GM18520 (cell line): ENCODE data around the gene COX8C.

Experiments
- ATAC-seq: cut with Tn5 transposase; IDR thresholded peaks from one replicate; pipeline ENCODE4 v1.9.1; 2021; ENCODE audit not compliant: unreplicated experiment

COX8C gene

GRCh38 chr14:93346926-93347721 lies at the start of gene COX8C:
Gene COX8C (plus strand): TSS chr14:93347182. CDS start chr14:93347269, 87 bp downstream.
- no peak for ATAC-seq

GRCh38 chr14:93299416-93299815 lies 47.6 kb upstream of the COX8C start:
- ATAC-seq, result no peak

GRCh38 chr14:93299866-93300265 lies 47.1 kb upstream of the COX8C start:
- ATAC-seq, result no peak

GRCh38 chr14:93301821-93302447 lies 45.0 kb upstream of the COX8C start:
- no peak for ATAC-seq

GRCh38 chr14:93302688-93303581 lies 44.0 kb upstream of the COX8C start:
- no peak for ATAC-seq

GRCh38 chr14:93303659-93304058 lies 43.3 kb upstream of the COX8C start:
- no peak for ATAC-seq

GRCh38 chr14:93304771-93305170 lies 42.2 kb upstream of the COX8C start:
- no peak for ATAC-seq

GRCh38 chr14:93305725-93306418 lies 41.1 kb upstream of the COX8C start:
- ATAC-seq, result no peak

GRCh38 chr14:93306812-93307211 lies 40.2 kb upstream of the COX8C start:
- ATAC-seq, result no peak

GRCh38 chr14:93308686-93309345 lies 38.2 kb upstream of the COX8C start:
- ATAC-seq, result no peak

- no peak for ATAC-seq
These were observed 37.5 kb upstream of the COX8C start for GRCh38 chr14:93309427-93309966.

GRCh38 chr14:93311082-93311481 lies 35.9 kb upstream of the COX8C start:
- ATAC-seq, result no peak

- ATAC-seq, result no peak
These were observed 31.4 kb upstream of the COX8C start for GRCh38 chr14:93315575-93315974.

- ATAC-seq, result no peak
These were observed 30.3 kb upstream of the COX8C start for GRCh38 chr14:93316716-93317115.

- no peak for ATAC-seq
These were observed 29.6 kb upstream of the COX8C start for GRCh38 chr14:93317210-93317874.

- ATAC-seq, result no peak
These were observed 28.8 kb upstream of the COX8C start for GRCh38 chr14:93317875-93318807.

GRCh38 chr14:93318927-93319326 lies 28.1 kb upstream of the COX8C start:
- ATAC-seq, result no peak

- ATAC-seq, result no peak
These were observed 27.5 kb upstream of the COX8C start for GRCh38 chr14:93319494-93319893.

- no peak for ATAC-seq
These were observed 27.0 kb upstream of the COX8C start for GRCh38 chr14:93319958-93320357.
